AML-193 (cell line): ENCODE measurements around the gene KRTDAP.

Experiments used
- DNase-seq, 2 experiments: peaks; one replicate each; lab custom pipeline; 2025; lab: John Stamatoyannopoulos, UW

The KRTDAP gene

DNA sequence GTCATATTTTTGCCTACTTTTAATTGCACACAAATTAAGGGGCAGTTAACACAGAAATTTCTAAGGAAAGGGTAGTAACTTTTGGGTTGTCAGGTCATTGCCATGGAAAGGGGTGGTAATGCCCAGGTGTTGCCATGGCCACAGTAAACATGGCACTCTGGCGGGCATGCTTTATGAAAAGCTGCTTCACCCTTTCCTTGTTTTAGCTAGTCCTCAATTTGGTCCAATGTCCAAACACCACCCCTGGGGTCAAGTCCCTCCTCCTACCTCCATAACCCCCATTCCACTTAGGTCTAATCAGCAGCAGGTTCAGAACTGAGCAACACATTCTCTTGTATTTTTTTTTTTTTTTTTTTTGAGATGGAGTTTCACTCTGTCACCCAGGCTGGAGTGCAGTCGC lies 35.6 kb downstream of the KRTDAP start:
- DNase-seq: no peak

DNA sequence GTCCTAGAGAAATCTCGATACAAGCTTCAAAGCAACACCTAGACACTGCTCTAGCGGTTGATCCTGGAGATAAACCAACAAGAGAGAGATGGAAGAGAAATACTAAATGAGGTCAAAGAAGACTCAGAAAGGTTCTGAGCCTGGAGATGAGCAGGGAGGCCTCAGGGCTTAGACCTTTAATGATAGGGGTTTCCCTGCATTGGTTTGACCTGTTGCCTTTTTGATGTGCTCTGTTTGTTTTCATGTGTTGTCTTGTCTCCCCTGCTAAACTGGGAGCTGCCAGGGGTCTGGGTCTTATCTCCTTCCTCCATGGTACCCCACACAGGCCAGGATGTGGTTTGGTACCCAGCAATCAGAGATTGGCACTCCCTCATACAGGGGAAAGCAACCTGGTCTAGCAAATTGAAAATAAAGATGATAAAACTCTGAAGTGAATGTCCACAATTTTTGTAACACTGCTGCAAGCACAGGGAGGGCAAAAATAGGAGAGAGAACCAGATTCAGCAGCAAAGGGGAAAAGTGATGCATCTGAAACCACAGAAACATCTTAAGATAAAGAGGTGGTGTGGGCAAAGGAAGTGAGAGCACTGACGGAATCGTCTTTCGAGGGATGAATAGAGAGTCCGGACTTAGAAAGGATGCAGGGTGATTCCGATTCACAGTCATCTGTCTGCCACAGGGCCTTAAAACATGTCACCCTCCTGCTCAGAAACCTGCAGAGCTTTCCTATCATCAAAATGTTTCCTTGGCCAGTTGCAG lies 38.7 kb downstream of the KRTDAP start:
- no peak for DNase-seq

DNA sequence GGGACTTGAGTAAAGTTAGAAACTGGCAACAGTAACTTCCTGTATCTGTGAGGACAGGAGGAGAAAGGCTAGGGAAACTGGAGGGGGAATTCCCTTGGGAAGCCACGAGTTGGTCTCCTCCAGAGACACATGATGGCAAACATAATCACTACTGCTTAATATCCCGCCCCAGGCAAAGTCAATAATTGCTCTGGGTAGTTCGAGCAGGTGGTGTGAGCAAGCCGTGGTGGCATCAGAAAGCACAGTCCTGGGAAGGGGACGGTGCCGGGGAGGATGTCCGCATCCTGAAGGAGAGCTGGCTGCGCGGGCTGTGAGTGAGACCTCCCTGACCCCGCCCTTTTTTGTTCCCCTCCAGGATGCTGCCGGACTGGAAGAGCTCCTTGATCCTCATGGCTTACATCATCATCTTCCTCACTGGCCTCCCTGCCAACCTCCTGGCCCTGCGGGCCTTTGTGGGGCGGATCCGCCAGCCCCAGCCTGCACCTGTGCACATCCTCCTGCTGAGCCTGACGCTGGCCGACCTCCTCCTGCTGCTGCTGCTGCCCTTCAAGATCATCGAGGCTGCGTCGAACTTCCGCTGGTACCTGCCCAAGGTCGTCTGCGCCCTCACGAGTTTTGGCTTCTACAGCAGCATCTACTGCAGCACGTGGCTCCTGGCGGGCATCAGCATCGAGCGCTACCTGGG lies 40.8 kb downstream of the KRTDAP start:
- DNase-seq: no peak

DNA sequence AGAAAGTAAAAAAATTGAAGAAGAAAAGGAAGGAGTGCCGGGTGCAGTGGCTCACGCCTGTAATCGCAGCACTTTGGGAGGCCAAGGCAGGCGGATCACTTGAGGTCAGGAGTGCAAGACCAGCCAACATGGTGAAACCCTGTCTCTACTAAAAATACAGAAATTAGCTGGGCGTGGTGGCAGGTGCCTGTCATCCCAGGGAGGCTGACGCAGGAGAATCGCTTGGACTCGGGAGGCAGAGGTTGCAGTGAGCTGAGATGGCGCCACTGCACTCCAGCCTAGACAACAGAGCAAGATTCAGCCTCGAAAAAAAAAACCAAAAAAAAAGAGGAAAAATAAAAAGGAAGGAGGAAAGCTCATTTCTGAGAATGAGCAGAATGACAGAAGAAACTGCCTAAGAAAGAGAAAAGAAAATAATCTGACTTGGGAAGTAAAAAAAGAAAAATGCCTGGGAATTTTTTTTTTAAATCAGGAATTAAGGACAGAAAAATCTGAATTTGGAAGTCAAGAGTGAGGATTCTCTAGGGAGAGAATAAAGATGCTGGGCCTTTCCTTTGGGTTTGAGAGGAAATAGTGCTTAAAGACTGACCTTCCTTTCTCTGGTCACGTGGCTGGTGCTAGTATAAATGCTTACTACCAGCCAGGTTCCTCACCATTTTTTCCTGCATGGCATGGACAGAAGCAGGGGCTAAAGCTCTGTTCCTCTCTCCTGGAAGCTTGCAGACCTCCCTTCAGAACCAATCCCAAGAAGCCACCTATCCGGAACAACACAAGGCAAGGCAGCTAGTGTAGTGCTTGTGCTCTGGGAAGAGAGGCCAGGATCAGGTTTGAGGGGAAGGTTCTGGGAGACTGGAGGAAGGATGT lies 42.4 kb downstream of the KRTDAP start, which contains the start of gene FFAR2:
Gene FFAR2 (plus strand): TSS at position 652 of the 864 bp plus-strand sequence. CDS start 1,458 bp downstream, outside the sequence.
- DNase-seq: no peak

DNA sequence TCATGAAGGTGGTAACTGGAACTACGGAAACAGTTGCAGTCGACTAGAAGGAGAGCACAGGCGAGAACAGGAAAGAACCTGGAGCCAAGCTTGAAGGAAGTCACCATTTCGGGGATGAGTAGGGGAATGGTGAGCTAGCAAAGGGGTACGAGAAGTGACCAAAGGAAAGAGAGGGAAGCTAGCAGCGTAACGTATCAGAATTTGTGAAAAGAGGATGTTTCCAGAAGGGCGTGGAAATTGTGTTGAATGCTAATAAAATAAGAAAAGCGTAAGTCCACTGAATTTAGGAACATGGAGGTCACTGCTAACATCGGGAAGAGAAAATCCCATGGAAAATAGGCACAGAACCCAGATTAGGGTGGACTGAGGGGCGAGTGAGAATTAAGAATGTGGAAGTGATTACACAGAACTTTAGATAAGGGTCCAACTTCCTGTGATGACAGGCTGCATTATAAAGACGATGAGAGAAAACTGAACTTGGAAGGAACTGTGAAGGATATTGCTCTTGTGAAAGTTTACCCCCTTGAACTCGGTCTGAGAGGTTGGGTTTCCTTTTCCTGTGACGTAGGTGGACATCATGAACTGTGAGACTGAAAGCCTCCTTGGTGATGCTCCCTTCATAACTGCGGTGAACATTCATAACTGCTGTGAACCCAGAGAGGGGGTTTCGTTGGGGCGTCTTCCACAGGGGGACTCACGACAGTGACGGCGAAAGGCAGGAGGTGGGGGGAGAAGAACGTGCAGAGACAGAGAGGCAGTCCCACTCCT lies 44.3 kb downstream of the KRTDAP start:
- DNase-seq: no peak

DNA sequence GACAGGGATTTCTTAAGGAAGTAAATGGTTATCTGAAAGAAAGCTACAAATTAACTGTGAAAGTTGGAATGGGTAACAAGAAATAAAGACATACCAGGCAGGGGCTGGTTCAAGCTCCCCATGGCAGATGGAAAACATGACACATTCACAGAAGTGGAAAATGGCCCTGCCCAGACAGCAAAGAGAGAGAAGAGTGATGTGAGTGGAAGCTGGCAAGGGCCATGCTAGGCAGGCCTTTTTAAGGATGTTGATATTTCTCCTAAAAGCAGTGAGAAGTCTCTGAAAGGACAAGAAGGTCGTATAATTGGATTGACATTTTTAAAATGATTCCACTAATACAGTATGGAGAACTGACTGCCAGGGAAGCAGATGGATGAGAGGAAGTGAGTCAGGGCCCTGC lies 45.5 kb downstream of the KRTDAP start:
- no peak for DNase-seq

DNA sequence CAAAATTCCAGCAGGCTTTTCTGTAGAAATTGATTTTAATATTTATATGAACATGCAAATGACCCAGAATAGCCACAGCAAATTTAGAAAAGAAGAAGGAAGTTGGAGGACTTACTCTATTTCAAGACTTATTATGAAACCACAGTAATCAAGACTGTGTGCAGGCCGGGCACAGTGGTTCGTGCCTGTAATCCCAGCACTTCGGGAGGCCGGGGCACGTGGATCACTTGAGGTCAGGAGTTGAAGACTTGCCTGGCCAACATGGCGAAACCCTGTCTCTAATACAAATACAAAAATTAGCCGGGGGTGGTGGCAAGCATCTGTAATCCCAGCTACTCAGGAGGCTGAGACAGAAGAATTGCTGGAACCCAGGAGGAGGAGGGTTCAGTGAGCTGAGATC lies 48.2 kb downstream of the KRTDAP start:
- peak; percentile 88 to 92 for DNase-seq

DNA sequence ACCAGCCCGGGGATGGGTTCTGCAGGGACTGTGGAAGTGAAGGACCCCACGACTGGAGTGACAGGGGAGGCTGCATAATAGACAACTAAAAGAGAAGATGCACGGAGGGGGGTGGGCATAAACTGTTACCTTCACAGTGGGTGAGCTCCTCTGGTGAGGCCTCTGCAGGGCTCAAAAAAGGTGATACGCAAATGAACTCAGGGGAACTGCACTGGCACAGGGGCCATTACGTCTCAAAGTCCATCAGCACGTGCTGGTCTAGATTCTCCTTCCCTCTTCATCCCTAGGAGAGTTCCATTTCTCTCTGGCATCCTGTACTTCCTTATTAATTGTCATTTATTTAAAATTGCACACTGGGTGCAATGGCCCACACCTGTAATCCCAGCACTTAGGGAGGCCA lies 50.3 kb downstream of the KRTDAP start:
- DNase-seq: no peak

DNA sequence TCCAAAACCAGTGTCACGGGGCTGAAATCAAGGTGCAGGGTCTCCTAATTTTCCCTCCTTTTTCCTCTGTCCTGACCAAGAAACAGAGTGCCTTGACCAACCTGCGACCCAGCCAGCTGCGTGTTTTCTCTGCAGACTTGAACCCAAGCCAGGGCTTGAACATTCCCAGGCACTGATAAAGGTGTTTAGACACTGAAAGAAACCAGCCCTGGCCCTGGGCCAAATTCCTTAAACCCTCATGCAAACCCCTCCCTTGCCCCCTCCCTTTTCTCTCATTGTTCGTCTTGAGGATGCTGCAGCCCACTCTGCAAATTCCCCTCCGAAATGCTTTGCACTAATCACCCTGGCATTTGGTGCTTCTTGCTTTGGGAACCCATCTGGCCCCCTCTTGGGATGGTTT lies 51.7 kb downstream of the KRTDAP start:
- no peak for DNase-seq

DNA sequence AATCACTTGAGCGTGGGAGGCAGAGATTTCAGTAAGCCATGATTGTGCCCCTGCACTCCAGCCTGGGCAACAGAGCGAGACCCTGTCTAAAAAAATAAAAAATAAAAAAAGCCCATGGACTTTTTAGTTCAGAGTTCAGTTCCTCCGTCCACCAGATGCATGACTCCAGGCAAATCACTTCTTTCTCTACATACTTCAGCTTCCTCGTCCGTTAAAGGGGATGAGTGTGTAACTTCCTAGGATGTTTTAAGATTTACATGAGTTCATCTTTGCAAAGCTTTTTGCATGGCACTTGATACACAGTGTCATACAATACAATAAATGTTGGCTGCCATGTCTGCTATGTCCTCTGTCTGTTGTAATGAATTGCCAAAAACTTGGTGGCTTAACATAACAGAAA lies 52.2 kb downstream of the KRTDAP start:
- no peak for DNase-seq

DNA sequence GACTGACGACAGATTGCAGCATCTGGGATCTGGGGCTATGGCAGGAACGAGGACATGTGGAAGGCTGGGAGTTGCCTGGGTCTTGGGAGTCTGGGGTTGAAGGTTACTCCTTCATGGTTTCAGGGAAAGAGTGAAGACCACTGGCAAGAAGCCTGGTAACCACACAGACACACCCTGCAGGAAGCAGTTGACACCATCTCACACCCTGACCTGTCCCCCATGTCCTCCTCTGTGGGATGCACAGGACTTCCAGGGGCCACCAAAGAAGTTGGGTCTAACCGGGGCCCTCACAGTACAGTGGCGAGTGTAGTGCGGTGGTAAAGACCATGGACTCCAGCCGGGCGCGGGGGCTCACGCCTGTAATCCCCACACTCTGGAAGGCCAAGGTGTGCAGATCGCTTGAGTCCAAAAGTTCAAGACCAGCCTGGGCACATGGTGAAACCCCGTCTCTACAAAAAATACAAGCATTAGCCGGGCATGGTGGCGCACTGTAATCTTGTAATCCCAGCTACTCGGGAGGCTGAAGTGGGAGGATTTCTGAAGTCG lies 52.8 kb downstream of the KRTDAP start:
- no peak for DNase-seq
